Measurements from ENCODE around the gene AHI1. TPM values are rescaled to one million over a fixed set of nuclear protein-coding genes. Genes with fewer than 3 reads are reported as not detected.

Gene AHI1
- total and polyA plus RNA-seq, 2 donors (not counting 1 experiment from before 2014, with no cell fraction given), result 8.3 to 61.7 TPM

DNA sequence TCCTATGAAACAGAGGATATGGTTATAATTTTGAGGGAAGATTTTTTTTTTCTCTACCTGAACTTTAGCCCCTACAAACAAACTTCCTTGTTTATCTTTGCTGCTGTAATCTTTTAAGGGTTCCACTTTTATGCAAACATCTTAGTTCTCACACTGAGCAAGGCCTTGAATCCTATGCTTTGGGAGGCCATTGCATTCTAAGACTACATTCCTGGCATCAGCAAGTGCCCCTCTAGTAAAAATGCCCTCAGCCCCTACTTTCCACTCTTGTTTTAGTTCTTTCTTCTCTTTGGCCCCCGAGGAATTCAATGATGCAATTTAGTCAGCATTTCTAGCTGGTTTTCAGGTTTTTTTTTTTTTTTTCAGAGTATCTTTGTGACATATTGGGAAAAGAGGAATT, 8.1 kb upstream of the AHI1 start:
- ChIA-PET POLR2A (no interaction called here), CTCF (interaction anchor here (0.7 to 4.3 kb wide), 10 partner anchors 11 to 1042 kb away, joined by 3 to 24 read pairs (median 4); no protein-coding TSS in a partner anchor)
- Mint-ChIP-seq H3K4me1 (peaks cover 2% of the 10 kb centered on the region), H3K27me3 (no peaks in the 10 kb centered on the region), H3K4me3 (no peak overlapping the region), H3K27ac (no peak overlapping the region), H3K9me3 (ENCODE audit: insufficient read depth) (no peaks in the 10 kb centered on the region)
- Histone ChIP-seq H2AFZ (ENCODE audit: insufficient read depth, low read depth, low read length, poor library complexity, severe bottlenecking) (no peak overlapping the region), H4K20me1 (ENCODE audit: control insufficient read depth, insufficient read depth, low read length, poor library complexity, severe bottlenecking) (no peaks in the 10 kb centered on the region), H3K36me3 (replicated peaks in 1 of 2; ENCODE audit: control extremely low read depth in 1 of 2, control insufficient read depth in 1 of 2, extremely low read depth in 1 of 2, insufficient read depth in 2 of 2, low read length in 1 of 2) (no peaks in the 10 kb centered on the region), H3K4me2 (replicated peaks; ENCODE audit: low read depth, low read length, poor library complexity, severe bottlenecking) (no peak overlapping the region), H3K27ac (ENCODE audit: low read length in 2 of 2) (no peak overlapping the region), H3K4me1 (ENCODE audit: control insufficient read depth in 2 of 2, insufficient read depth in 2 of 2, low read length in 2 of 2) (no peaks in the 10 kb centered on the region), H3K27me3 (replicated peaks in 1 of 4; ENCODE audit: control extremely low read depth in 1 of 4, control insufficient read depth in 3 of 4, insufficient read depth in 4 of 4, low read length in 3 of 4) (no peaks in the 10 kb centered on the region), H3K79me2 (ENCODE audit: control insufficient read depth, insufficient read depth, low read length) (no peaks in the 10 kb centered on the region), H3K9me3 (ENCODE audit: control extremely low read depth in 1 of 3, control insufficient read depth in 2 of 3, insufficient read depth in 1 of 3, low read length in 2 of 3) (no peaks in the 10 kb centered on the region), H3K9ac (ENCODE audit: low read length) (no peak overlapping the region), H3K4me3 (ENCODE audit: control extremely low read depth in 1 of 5, extremely low read depth in 1 of 5, insufficient read depth in 1 of 5, low read depth in 2 of 5, low read length in 4 of 5) (no peak overlapping the region)
- intact Hi-C loops (cut with micrococcal nuclease), result loop anchor here (1.0 to 5.0 kb wide), 4 partner anchors 172 to 812 kb away; no protein-coding TSS in a partner anchor
- DNase-seq, result no peak
- WGBS (ENCODE audit: insufficient coverage), result no CpG with 5 or more reads among the region's 1 CpG
- TF ChIP-seq, protein P1, sequence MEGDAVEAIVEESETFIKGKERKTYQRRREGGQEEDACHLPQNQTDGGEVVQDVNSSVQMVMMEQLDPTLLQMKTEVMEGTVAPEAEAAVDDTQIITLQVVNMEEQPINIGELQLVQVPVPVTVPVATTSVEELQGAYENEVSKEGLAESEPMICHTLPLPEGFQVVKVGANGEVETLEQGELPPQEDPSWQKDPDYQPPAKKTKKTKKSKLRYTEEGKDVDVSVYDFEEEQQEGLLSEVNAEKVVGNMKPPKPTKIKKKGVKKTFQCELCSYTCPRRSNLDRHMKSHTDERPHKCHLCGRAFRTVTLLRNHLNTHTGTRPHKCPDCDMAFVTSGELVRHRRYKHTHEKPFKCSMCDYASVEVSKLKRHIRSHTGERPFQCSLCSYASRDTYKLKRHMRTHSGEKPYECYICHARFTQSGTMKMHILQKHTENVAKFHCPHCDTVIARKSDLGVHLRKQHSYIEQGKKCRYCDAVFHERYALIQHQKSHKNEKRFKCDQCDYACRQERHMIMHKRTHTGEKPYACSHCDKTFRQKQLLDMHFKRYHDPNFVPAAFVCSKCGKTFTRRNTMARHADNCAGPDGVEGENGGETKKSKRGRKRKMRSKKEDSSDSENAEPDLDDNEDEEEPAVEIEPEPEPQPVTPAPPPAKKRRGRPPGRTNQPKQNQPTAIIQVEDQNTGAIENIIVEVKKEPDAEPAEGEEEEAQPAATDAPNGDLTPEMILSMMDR (IDR thresholded peaks at IDR 0.05), result no peak
- ATAC-seq (ENCODE audit: low read depth), result no peak

DNA sequence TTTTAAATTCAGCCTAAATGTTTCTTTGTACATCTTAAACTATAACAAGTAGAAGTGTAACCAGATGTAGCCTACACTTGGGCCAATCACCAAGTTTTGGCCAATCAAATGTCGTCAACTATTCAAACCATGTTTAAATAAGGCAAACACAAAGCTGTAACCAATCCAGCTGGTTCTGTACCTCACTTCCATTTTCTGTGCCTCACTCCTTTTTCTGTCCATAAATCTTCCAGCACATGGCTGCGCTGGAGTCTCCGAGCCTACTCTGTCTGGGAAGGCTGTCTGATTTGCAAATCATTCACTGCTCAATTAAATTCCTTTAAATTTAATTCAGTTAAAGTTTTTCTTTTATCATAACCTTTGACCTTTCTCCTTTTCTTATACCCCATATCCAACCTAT, 7.7 kb upstream of the AHI1 start:
- TF ChIP-seq EZH2 (IDR thresholded peaks at IDR 0.05; ENCODE audit: borderline replicate concordance, insufficient read depth, low read depth, low read length, poor library complexity, severe bottlenecking), result no peak
- TF ChIP-seq, protein P1 (IDR thresholded peaks at IDR 0.05), result no peak
- no peaks in the 10 kb centered on the region for H3K9me3 ChIP-seq (ENCODE audit: control extremely low read depth in 1 of 3, control insufficient read depth in 2 of 3, insufficient read depth in 1 of 3, low read length in 2 of 3)
- no peaks in the 10 kb centered on the region for H4K20me1 ChIP-seq (ENCODE audit: control insufficient read depth, insufficient read depth, low read length, poor library complexity, severe bottlenecking)
- H3K27ac ChIP-seq (ENCODE audit: low read length in 2 of 2), result no peak overlapping the region
- intact Hi-C loops (cut with micrococcal nuclease), result loop anchor here (5.0 kb wide), 1 partner anchor 172 kb away; no protein-coding TSS in a partner anchor
- no peaks in the 10 kb centered on the region for H3K27me3 ChIP-seq (replicated peaks in 1 of 4; ENCODE audit: control extremely low read depth in 1 of 4, control insufficient read depth in 3 of 4, insufficient read depth in 4 of 4, low read length in 3 of 4)
- DNase-seq (no peak), ATAC-seq (ENCODE audit: low read depth) (no peak)
- no peaks in the 10 kb centered on the region for H3K9me3 Mint-ChIP-seq (ENCODE audit: insufficient read depth)
- no peaks in the 10 kb centered on the region for H3K79me2 ChIP-seq (ENCODE audit: control insufficient read depth, insufficient read depth, low read length)
- no peak overlapping the region for H3K4me3 ChIP-seq (ENCODE audit: control extremely low read depth in 1 of 5, extremely low read depth in 1 of 5, insufficient read depth in 1 of 5, low read depth in 2 of 5, low read length in 4 of 5)
- no peak overlapping the region for H3K4me3 Mint-ChIP-seq
- H3K4me2 ChIP-seq (replicated peaks; ENCODE audit: low read depth, low read length, poor library complexity, severe bottlenecking), result no peak overlapping the region
- POLR2A ChIA-PET, result no interaction called here
- 100% methylated on average over 2 of the region's 3 CpGs for WGBS (ENCODE audit: insufficient coverage)
- no peak overlapping the region for H2AFZ ChIP-seq (ENCODE audit: insufficient read depth, low read depth, low read length, poor library complexity, severe bottlenecking)
- CTCF ChIA-PET, result interaction anchor here (0.6 to 4.3 kb wide), 6 partner anchors 40 to 812 kb away, joined by 3 to 24 read pairs (median 4); no protein-coding TSS in a partner anchor
- H3K9ac ChIP-seq (ENCODE audit: low read length), result no peak overlapping the region
- H3K36me3 ChIP-seq (replicated peaks in 1 of 2; ENCODE audit: control extremely low read depth in 1 of 2, control insufficient read depth in 1 of 2, extremely low read depth in 1 of 2, insufficient read depth in 2 of 2, low read length in 1 of 2), result no peaks in the 10 kb centered on the region
- H3K27ac Mint-ChIP-seq, result no peak overlapping the region
- no peaks in the 10 kb centered on the region for H3K27me3 Mint-ChIP-seq
- H3K4me1 Mint-ChIP-seq, result peaks cover 2% of the 10 kb centered on the region
- H3K4me1 ChIP-seq (ENCODE audit: control insufficient read depth in 2 of 2, insufficient read depth in 2 of 2, low read length in 2 of 2), result no peaks in the 10 kb centered on the region

All from B cell (primary cell).